ENCODE results near the gene ADPRHL1.

The ADPRHL1 gene

DNA sequence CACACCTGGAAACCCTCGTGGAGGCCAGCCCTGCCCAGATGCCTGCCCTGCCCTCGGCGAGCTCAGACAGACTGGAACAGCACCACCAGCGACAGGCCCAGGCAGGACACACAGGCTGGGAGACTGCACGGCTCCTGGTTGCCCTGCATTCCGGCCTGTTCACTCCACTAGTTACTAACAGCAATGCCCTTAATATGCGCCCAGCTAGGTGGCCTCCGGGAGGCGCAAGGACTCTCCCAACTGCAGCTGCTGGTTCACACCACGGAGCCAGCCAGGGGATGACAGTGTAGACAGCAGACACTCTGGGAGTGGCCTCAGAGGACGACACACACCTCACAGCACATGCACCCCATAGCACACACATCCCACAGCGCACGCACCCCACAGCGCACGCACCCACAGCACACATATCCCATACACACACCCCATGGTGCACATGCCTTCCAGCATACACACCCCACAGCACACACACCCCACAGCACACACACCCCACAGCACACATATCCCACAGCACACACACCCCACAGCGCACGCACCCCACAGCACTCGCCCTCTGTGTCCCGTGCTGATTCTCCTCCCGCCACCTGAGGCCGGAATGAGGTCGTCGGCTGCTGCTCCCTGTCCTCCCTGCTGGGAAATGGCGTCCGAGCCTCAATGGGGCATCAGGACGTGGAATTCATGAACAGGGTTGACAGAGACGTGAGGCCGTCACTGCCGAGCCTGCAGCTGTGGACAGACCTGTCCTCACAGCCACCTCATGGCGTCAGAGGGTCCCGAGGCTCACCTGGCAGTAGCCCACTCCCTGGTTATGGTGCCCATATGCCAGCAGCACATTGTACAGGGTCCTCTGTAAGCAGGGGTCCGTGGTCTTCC lies 103.0 kb downstream of the ADPRHL1 start:
- DNase-seq (ENCODE audit: low spot score) = peak; percentile 24

Measured in D341Med (cell line).